Globus pallidus (tissue), 1 donor: ENCODE measurements around the gene SLC9A8.
"Not testable (repeated sequence)": the region's sequence is repeated elsewhere in the genome, so short reads cannot be mapped to it uniquely, and the experiment has no call there.

ENCODE experiments used
- DNase-seq: peaks from one replicate; pipeline ENCODE4 v3.0.0-alpha.2; 2015; ENCODE audit warnings: low spot score

SLC9A8 gene, protein sequence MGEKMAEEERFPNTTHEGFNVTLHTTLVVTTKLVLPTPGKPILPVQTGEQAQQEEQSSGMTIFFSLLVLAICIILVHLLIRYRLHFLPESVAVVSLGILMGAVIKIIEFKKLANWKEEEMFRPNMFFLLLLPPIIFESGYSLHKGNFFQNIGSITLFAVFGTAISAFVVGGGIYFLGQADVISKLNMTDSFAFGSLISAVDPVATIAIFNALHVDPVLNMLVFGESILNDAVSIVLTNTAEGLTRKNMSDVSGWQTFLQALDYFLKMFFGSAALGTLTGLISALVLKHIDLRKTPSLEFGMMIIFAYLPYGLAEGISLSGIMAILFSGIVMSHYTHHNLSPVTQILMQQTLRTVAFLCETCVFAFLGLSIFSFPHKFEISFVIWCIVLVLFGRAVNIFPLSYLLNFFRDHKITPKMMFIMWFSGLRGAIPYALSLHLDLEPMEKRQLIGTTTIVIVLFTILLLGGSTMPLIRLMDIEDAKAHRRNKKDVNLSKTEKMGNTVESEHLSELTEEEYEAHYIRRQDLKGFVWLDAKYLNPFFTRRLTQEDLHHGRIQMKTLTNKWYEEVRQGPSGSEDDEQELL

DNA sequence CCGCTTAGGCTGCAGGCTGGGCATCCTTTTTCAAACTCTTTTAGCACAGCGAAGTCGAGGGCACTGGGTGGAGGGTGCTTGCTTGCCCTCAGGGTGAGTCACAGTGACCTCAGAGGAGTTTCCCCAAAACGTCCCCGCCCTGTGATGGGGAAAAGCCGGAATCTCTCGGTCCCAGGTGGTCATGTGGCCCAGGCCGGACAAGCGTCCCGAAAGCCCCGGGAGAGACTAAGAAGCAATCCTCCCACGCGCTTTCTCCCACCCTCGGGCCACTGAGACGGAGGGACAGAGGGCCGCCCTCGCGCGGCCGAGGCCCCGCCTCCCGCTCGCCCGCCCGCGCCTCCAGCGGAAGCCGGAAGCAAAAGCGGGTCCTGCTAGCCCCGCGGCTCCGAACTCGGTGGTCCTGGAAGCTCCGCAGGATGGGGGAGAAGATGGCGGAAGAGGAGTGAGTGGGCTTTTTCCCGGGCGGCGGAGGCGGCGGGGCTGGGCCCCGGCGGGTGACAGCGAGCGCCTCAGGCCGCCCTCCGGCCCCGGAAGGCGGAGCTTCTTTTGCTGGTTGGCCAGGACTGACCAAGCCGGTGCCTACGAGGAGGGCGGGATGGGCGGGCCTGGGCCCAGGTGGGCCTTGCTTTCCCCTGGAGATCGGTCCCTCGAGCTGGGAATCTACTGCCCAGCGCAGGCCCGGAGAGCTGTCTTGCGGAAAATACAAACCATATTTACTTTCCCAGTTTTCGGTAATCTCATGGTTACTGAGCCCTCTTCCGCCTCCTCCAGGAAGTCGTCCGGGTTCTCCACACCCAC, at the start of gene SLC9A8:
Gene SLC9A8, plus strand, starts transcription at position 322 of the 798 bp plus-strand sequence. Its CDS starts 95 bp downstream, at position 417.
- peak; percentile 86 for DNase-seq

DNA sequence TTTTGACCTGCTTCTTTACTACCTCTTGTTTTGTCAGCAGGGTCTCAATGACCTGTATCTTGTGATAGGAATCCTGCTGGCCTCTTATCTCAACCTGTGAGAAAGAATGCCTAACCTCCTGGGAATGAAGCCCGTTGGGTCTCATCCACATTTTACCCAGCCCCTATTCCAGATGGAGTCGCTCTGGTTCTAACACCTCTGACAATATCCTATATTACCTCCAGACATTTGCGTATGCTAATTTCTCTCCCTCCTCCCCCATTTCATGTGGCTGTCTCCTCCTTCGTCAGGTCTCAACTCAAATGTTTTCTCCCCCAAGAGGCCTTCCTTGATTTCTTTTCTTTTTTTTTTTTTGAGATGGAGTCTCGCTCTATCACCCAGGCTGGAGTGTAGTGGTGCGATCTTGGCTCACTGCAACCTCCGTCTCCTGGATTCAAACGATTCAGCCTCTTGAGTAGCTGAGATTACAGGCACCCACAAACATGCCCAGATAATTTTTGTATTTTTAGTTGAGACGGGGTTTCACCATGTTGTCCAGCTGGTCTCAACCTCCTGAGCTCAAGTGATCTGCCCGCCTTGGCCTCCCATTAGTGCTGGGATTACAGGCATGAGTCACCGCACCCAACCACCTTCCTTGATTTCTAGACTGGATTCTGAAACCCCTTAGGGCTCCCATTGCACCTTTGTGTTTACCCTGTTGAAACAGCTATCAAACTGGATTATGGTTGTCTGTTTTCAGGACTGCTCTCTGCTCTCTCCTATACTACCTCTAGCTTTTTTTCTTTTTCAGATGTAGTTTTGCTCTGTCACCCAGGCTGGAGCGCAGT, 49.5 kb upstream of the SLC9A8 start:
- no peak for DNase-seq

DNA sequence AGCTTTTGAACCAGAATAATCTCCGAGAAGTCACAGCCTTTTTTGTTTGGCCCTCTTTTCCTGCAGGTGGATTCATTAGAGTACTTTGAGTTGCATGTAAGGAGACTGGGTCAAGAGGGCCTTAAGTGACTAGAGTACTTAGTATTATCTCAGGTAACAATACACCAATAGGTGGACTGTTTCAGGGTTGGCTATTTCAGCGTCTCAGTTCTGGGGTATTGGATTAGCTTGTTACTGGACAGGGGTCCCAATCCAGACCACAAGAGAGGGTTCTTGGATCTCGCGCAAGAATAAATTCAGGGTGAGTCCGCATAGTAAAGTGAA, 47.3 kb upstream of the SLC9A8 start:
- DNase-seq: no peak

DNA sequence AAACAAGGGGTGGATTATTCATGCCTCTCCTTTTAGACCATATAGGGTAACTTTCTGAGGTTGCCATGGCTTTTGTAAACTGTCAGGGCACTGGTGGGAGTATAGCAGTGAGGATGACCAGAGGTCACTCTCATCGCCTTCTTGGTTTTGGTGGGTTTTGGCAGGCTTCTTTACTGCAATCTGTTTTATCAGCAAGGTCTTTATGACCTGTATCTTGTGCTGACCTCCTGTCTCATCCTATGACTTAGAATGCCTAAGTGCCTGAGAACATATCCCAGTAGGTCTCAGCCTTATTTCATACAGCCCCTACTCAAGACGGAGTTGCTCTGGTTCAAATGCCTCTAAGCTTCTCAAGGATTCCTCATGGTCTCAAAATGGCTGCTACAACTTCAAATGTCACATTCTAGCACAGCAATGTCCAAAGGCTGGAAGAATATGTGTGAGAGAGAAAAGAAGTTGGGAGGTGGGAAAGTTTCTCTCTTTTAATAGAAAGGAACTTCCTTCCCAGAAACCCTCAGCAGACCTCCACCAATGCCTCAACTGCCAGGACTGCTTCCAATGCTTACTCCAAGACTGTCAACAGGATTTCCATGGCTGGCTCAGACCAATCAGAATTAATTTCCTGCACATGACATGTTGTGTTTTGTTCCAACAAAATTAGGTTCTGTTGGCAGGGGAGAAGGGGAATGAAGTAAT, 46.6 kb upstream of the SLC9A8 start:
- no peak for DNase-seq

DNA sequence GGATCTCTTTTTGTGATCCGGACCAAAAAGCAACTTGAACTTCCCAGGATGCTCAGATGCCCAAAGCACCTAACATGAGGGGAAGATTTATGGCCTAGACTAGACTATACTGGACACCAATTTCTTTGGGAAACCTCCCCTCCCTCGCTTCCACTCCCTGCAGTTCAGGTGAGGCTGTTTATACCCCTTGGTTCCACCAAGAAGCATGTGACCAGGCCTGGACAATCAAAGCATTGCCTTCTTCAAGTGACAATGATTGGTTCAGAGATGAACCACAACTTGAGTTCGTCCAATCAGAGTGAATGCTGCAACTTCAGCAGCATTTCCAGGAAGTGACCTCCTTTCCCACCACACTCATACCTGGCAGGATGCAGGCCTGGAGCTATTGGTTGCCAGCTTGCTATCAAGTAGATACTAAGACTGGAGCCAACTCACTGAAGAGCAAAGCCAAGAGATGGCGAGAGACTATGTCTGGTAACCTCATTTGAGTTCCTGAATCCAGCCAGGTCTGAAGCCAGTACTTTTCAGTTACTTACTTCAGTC, 45.6 kb upstream of the SLC9A8 start:
- no peak for DNase-seq

DNA sequence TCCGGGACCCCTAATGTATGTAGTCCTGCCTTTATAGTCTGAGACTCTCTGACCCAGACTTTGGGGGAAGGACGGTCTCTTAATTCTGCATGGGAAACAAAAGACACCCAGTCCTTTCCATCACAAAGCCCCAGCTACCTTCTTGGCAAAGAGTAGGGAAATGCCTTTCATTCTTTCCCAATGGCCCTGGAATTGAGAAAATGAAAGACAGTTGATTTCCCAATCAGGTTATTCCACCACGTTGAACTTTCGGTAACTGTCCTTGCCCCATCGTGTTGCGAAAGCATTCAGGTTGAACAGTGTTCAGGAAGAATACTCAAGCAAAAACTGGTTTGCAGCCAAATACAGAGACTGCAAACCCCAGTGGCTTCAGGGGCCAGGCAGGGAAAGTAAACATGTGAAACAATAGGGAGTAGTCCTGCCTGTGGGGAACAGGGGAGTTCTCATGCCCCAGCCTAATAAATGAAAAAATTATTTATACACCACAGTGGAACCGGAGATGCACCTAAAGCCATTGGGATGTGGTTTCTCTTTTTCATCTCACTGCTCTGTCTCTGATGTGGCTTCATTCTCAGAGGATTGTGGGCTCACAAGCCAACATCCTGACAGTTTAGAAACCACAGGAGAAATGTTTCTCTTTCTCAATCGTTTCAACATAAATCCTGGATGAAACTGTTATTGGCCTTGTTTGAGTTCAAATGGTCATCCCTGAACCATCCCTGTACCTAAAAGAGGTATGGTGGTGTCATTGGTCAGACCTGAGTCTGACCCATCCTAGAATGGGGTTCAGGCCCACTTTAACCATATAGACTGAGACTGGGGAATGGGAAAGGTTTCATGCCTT, 44.2 kb upstream of the SLC9A8 start:
- no peak for DNase-seq

DNA sequence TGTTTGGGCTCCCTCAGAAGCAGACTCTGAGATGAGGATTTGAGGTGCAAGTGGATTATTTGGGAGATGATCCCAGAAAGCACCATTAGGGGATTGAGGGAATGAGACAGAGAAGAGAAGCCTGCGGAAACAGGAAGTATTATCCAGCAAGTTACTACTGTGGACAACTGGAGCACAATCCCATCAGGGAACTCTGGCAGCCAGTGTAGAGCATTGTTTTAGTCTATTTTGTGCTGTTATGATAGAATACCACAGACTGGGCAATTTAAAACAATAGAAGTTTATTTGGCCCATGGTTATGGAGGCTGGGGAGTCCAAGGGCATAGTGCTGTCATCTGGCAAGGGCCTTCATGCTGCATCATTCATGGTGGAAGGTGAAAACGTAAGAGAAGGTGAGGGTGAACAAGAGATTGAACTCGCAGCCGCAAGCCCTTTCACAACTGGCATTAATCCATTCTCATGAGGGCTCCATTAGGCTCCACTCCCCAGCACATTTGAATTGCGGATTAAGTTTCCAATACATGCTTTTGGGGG, 43.5 kb upstream of the SLC9A8 start:
- no peak for DNase-seq

DNA sequence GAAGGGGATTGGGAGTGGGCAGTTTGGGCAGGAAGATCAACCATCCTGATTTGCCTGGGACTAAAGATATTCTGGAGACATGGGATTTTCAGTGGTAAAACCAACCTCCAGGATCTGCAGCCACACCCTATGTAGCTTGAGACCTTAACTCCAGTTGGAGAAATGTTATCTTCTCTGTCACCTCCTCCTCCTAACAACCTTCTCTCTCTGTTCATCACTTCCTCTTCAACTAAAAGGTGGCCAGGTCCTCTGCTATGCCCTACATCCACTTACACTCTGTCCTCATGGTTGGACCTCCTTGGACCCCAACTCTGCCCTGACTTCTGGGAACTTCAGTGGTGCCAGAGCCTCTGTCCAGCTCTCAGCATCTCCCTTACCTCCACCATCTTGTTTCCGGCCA, 42.0 kb upstream of the SLC9A8 start:
- no peak for DNase-seq

DNA sequence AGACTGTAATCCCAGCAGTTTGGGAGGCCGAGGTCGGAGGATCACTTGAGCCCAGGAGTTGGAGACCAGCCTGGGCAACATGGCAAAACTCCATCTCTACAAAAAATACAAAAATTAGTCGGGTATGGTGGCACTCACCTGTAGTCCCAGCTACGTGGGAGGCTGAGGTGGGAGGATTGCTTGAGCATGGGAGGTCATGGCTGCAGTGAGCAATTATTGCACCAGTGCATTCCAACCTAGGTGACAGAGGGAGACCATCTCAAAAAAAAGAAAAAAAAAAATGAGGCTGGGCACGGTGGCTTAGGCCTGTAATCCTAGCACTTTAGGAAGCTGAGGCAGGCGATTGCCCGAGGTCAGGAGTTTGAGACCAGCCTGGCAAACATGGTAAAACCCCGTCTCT, 38.4 kb upstream of the SLC9A8 start:
- not testable (repeated sequence) for DNase-seq

DNA sequence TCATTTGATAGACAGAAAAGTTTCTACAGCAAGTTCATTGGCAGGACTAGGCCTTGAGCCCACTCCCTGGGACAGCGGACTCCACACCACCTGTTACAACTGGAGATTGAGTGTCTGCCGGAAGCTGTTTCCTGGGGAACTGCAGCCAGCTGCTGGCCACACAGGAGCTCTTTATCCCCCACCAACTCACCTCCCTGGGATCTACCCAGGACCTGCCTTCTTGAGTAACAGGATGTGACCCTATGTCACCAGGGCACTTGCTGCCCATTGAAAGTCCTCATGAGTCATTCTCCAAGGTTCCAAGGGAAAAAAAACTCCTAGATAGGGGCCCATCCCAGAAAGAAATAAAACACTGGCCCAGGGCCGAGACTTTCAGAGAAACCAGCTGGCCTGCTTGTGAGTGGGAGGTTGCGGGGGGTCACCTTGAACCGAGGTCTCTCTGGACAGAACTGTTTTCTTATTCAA, 37.4 kb upstream of the SLC9A8 start:
- DNase-seq: no peak

DNA sequence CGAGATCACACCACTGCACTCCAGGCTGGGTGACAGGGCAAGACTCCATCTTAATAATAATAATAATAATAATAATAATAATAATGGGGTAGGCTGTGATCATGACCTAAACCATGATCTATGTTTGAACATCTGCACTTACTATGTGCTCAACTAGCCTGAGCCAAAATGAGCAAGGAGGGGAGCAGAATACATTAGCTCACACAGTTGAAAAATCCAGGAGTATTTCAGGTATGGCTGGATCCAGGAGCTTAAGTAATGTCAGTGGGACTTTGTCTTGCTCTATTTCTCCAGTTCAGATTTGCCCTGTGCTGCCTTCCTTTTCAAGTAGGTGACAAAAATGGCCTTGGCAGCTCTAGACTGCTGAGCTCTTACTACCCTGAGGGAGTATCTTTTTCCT, 32.7 kb upstream of the SLC9A8 start:
- no peak for DNase-seq

DNA sequence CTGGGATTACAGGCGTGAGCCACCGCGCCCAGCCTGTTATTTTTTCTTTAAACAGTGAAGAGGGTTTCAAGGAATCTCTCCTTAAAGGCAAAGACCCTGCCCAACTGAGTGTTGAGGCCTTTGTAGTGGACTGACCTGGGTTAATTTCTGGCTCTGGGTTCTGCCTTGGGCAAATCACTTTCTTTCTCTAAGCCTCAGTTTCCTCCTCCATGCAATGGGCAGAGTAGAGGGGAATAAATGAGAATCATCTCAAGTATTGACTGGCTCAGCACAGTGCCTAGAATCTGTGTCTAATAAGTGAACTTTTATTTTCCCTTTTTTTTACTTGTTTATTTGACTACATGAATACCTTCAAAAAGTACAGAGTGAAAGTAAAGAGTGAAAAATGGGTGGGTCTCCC, 31.0 kb upstream of the SLC9A8 start:
- DNase-seq: no peak

DNA sequence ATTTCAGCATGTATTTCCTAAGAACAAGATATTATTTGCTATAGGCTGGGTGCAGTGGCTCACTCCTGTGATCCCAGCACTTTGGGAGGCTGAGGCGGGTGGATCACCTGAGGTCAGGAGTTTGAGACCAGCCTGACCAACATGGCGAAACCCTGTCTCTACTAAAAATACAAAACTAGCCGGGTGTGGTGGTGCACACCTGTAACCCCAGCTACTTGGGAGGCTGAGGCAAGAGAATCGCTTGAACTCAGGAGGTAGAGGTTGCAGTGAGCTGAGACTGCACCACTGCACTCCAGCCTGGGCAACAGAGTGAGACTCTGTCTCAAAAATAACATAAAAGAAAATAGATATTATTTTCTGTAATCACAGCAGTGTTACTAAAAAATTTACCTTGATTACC, 30.2 kb upstream of the SLC9A8 start:
- not testable (repeated sequence) for DNase-seq

DNA sequence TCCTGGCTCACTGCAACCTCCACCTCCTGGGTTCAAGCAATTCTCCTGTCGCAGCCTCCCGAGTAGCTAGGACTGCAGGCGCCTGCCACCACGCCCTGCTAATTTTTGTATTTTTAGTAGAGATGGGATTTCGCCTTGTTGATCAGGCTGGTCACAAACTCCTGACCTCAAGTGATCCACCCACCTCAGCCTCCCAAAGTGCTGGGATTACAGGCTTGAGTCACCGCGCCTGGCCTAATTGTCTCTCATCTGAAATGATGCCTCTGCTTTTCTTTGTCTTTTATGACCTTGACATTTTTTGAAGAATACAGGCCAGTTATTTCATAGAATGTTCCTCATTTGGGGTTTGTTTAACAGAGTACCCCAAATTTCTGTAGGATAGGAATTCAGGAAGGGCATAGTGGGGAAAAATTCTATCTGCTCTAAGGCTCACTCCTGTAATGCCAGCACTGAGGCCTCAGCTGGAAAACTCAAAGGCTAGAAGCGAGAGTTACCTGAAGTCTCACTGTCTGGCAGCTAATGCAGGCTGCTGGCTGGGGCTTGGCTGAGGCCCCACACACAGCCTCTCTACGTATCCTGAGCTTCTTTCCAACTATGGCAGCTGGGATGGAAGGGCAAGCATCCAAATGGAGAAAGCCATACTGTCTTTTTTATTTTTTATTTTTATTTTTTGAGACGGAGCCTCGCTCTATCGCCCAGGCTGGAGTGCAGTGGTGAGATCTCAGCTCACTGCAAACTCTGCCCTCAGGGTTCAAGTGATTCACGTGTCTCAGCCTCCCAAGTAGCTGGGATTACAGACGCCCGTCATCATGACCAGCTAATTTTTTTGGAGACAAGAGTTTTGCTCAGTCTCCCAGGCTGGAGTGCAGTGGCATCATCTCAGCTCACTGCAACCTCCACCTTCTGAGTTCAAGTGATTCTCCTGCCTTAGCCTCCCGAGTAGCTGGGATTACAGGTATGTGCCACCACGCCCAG, 29.3 kb upstream of the SLC9A8 start:
- DNase-seq: not testable (repeated sequence)

DNA sequence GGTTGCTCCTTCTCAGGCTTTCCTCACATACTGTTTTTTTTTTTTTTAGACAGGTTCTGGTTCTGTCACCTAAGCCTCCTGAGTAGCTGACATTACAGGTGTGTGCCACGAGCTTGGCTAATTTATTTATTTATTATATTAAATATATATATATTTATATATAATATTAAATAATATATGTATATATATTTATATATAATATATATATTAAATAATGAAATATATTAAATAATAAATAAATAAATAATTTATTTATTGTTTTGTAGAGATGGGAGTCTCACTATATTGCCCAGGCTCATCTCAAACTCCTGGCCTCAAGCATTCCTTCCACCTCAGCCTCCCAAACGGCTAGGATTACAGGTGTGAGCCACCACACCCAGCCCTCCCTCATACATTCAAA, 28.3 kb upstream of the SLC9A8 start:
- DNase-seq: no peak

DNA sequence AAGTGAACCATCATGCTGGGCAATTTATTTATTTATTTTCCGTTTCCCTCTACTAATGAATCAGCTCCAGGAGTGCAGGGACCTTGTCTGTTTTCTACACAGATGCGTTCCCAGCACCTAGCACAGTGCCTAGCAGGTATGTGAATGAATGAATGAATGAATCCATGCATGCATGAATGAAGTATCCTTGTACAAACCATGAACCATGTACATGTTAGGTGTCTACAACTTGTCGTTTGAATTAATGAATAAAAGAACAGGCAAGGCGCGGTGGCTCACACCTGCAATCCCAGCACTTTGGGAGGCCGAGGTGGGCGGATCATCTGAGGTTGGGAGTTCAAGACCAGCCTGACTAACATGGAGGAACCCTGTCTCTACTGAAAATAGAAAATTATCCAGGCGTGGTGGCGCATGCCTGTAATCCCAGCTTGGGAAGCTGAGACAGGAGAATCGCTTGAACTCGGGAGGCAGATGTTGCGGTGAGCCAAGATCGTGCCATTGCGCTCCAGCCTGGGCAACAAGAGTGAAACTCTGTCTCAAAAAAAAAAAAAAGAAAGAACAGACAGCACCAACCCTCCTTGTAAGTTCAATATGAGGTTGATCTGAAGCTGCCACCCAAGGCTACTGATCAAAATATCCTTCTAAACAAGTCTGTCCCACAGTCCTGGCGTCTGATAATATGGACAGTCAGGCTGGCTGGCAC, 27.3 kb upstream of the SLC9A8 start:
- DNase-seq: no peak

DNA sequence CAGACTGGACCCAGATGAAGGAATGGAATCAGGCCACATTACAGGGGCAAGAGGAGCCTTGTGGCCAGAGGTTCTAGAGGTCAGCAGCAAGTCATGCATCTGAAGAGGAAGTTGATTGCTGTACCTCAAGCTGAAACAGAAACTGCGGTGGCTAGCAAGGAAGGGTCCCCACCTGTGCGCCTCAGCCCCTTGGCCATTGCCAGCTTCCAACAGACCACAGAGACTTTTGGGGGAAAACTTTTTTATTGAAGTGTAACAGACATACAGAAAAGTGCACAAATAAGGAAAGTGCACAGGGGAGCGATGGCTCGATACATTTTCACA, 26.8 kb upstream of the SLC9A8 start:
- DNase-seq: no peak

DNA sequence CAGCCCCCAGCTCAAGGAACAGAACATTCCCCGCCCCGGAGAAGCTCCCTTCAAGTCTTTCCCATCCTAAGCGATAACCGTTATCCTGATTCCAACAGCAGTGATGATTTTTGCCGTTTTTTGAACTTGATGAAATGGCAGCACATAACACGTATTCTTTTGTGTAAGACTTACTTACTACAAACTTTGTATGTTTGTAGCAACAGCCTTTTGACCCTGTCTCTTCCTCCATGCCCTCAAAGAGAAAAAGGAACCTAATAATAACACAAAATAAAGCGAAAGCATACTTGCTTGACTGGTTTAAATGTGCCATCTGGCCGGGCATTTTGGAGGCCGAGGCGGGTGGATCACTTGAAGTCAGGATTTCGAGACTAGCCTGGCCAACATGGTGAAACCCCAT, 26.4 kb upstream of the SLC9A8 start:
- no peak for DNase-seq
